Right kidney (tissue), 1 donor: ENCODE measurements around the gene CYP27A1.
"Not testable (repeated sequence)": the region's sequence is repeated elsewhere in the genome, so short reads cannot be mapped to it uniquely, and the experiment has no call there.

Source experiments
- DNase-seq: peaks from one replicate; pipeline ENCODE4 v3.0.0-alpha.2; 2016

Gene CYP27A1

GRCh38 chr2:218761795-218762194 is 20.2 kb upstream of the CYP27A1 start:
- no peak for DNase-seq

GRCh38 chr2:218772759-218773158 is 9.2 kb upstream of the CYP27A1 start:
- DNase-seq, result not testable (repeated sequence)

- DNase-seq, result no peak
These were observed 8.1 kb upstream of the CYP27A1 start for GRCh38 chr2:218773881-218774280.

GRCh38 chr2:218776488-218776887 is 5.5 kb upstream of the CYP27A1 start:
- DNase-seq, result no peak

- no peak for DNase-seq
These were observed 4.5 kb upstream of the CYP27A1 start for GRCh38 chr2:218777276-218777990.

GRCh38 chr2:218780046-218780445 is 1.9 kb upstream of the CYP27A1 start:
- DNase-seq, result no peak

- DNase-seq, result peak; percentile 18
These were observed 876 bp upstream of the CYP27A1 start for GRCh38 chr2:218780851-218781690.

- no peak for DNase-seq
These were observed 539 bp downstream of the CYP27A1 start for GRCh38 chr2:218782528-218782844.

GRCh38 chr2:218783688-218784087 is 1.7 kb downstream of the CYP27A1 start:
- DNase-seq, result no peak

GRCh38 chr2:218785103-218785502 is 3.2 kb downstream of the CYP27A1 start:
- no peak for DNase-seq

GRCh38 chr2:218786133-218786532 is 4.2 kb downstream of the CYP27A1 start:
- no peak for DNase-seq

GRCh38 chr2:218788529-218789255 is 6.7 kb downstream of the CYP27A1 start:
- no peak for DNase-seq

- DNase-seq, result no peak
These were observed 10.5 kb downstream of the CYP27A1 start for GRCh38 chr2:218792433-218792832.

GRCh38 chr2:218796691-218797090 is 14.7 kb downstream of the CYP27A1 start:
- DNase-seq, result no peak

GRCh38 chr2:218798767-218799504 is 17.0 kb downstream of the CYP27A1 start:
- no peak for DNase-seq

GRCh38 chr2:218799990-218800389 is 18.0 kb downstream of the CYP27A1 start:
- DNase-seq, result no peak

GRCh38 chr2:218802386-218802994 is 20.5 kb downstream of the CYP27A1 start:
- no peak for DNase-seq

GRCh38 chr2:218804817-218805216 is 22.9 kb downstream of the CYP27A1 start:
- DNase-seq, result no peak

- DNase-seq, result no peak
These were observed 23.7 kb downstream of the CYP27A1 start for GRCh38 chr2:218805627-218806026.

- no peak for DNase-seq
These were observed 24.5 kb downstream of the CYP27A1 start for GRCh38 chr2:218806346-218806978.

GRCh38 chr2:218807626-218808025 is 25.7 kb downstream of the CYP27A1 start:
- no peak for DNase-seq

- DNase-seq, result no peak
These were observed 27.6 kb downstream of the CYP27A1 start for GRCh38 chr2:218809515-218809914.
